Measurements from ENCODE around the gene PALM.

PALM gene

DNA sequence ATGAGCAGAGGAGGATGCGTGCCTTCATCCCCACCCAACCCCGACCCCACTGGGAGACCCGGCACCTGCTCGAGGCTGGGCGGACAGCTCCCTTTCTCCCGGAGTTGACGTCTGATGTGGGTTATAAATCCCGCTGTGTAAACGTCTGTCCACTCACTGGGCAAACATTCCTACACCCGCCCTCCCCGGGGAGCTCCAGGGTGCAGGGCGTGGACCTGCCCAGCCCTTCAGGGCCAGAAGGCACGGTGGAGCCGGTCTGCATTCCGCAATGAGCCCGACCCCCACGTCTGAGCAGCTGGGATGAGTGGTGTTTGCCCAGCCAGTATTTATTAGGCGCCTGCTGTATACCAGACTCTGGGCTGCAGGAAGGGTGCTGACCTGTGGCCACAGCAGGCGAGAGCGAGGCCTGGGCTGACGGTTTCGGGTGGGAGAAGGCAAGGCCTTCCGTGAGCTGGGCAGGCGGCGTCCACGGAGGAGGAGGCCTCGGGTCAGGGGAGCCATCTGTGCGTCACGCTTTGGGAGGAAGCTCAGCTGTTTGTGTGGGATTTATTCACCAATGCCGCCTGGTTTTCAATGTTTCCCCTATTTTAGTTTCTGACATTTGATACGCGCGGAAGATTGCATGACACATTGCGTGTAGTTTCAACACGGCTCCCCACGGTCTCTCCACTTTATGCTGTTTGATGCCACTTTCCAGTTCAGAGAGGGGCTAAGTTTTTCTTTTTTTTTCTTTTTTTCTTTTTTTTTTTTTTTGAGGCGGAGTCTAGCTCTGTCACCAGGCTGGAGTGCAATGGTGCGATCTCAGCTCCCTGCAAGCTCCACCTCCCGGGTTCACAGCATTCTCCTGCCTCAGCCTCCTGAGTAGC is 44.1 kb downstream of the PALM start:
- DNase-seq, result no peak

DNA sequence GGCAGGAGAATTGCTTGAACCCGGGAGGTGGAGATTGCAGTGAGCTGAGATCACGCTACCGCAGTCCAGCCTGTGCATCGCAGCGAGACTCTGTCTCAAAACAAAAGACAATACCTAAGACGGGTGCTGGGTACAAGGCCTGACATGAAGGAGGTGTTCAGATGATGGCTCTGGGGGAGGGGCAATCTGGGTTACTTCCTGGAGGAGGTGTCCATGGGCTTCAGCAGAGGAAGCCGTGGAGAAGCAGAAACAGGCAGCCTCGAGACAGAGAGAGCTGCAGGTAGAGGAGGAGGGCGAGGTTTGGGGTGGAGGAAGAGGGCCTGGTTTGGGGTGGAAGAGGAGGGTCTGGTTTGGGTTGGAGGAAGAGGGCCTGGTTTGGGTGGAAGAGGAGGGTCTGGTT is 45.8 kb downstream of the PALM start:
- no peak for DNase-seq

GRCh38 chr19:755063-755462 is 46.3 kb downstream of the PALM start:
- no peak for DNase-seq

DNA sequence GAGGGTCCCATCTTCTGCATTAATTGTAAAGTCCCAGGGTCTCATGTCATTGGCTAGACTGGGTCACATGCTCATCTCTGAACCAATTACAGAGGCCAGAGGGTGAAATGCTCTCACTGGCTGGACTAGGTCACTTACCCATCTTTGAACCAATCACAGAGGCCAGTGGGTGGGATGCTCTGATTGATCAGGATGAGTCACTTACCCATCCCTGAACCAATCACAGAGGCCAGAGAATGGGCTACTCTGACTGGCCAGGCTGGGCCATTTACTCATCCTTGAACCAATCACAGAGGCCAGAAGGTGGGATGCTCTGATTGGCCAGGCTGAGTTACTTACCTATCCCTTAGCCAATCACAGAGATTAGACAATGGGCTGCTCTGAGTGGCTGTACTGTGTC is 47.5 kb downstream of the PALM start:
- DNase-seq, result no peak

- no peak for DNase-seq
Measured at GRCh38 chr19:756821-757688, 48.3 kb downstream of the PALM start.

DNA sequence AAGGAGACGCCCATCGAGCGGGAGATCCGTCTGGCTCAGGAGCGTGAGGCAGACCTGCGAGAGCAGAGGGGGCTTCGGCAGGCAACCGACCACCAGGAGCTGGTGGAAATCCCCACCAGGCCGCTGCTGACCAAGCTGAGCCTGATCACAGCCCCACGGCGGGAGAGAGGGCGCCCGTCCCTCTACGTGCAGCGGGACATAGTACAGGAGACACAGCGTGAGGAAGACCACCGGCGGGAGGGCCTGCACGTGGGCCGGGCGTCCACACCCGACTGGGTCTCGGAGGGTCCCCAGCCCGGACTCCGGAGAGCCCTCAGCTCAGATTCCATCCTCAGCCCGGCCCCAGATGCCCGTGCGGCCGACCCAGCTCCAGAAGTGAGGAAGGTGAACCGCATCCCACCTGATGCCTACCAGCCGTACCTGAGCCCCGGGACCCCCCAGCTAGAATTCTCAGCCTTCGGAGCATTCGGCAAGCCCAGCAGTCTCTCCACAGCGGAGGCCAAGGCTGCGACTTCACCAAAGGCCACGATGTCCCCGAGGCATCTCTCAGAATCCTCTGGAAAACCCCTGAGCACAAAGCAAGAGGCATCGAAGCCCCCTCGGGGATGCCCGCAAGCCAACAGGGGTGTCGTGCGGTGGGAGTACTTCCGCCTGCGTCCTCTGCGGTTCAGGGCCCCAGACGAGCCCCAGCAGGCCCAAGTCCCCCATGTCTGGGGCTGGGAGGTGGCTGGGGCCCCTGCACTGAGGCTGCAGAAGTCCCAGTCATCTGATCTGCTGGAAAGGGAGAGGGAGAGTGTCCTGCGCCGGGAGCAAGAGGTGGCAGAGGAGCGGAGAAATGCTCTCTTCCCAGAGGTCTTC is 49.3 kb downstream of the PALM start:
- DNase-seq, result no peak

- DNase-seq, result no peak
Measured at GRCh38 chr19:763181-763580, 54.4 kb downstream of the PALM start.

DNA sequence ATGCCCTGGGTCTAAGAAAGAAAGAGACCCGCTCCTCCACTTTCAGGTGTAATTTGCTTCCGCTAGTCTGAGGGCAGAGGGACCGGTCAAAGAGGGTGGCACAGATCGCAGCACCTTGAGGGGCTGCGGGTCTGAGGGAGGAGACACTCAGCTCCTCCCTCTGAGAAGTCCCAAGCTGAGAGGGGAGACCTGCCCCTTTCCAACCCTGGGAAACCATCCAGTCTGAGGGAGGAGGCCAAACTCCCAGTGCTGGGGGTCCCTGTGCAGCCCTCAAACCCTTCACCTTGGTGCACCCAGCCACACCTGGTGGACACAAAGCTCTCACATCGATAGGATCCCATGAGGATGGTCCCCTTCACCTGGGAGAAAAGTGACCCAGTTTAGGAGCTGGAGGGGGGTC is 55.1 kb downstream of the PALM start:
- DNase-seq, result no peak

- no peak for DNase-seq
Measured at GRCh38 chr19:764301-764700, 55.6 kb downstream of the PALM start.

DNA sequence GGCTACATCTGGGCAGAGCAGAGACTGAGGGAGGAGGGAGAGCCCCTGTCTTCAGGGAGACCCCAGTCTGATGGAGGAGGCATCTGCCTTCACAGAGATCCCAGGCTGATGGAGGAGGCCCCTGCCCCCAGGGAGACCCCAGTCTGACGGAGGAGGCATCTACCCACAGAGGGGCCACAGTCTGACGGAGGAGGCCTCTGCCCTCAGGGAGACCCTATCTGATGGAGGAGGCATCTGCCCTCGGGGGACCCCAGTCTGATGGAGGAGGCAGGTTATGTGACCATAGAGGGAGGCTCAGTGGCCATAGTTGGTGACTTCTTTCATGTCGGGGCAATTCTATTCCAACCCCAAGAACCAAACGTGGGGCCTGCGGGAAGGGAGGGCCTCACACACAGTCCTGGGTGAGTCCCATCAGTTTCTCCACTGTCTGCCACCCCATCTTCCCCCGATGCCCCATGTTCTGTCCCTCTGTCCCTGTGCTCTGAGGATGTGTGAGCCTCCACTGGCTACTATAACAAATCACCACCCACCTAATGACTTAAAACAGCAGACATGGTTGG is 56.5 kb downstream of the PALM start:
- DNase-seq, result no peak

- DNase-seq, result no peak
Measured at GRCh38 chr19:768424-768823, 59.7 kb downstream of the PALM start.

DNA sequence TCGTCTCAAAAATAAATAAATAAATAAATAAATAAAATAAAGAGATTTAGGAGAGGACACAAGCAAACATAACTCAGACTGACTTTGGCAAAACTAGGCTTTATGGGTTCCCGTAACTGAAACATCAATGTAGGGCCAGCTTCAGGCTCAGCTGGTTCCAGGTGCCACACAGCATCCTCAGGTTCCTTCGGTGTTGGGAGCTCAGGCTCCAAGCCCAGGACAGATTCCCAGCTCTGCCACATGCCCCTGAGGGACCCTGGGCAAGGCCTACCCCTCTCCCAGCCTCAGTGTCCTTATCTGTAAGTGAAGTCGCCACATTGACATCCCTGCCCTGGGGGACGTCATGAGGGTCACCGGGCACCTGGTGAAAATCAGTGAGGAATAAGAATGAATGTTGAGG is 60.9 kb downstream of the PALM start:
- no peak for DNase-seq

DNA sequence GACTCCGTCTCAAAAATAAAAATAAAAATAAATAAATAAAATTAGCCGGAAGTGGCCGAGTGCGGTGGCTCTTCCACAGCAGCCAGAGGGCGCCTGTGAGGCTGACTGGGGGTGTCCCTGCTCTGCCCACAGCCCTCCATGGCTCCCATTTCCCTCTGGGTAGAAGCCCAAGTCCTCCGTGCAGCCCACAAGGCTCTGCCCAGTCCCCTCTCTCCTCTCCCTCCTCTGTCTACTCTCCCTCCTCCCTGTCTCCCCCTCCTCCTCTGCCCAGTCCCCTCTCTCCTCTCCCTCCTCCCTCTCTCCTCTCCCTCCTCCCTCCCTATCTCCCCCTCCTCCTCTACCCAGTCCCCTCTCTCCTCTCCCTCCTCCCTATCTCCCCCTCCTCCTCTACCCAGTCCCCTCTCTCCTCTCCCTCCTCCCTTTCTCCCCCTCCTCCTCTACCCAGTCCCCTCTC is 62.6 kb downstream of the PALM start:
- DNase-seq, result no peak

DNA sequence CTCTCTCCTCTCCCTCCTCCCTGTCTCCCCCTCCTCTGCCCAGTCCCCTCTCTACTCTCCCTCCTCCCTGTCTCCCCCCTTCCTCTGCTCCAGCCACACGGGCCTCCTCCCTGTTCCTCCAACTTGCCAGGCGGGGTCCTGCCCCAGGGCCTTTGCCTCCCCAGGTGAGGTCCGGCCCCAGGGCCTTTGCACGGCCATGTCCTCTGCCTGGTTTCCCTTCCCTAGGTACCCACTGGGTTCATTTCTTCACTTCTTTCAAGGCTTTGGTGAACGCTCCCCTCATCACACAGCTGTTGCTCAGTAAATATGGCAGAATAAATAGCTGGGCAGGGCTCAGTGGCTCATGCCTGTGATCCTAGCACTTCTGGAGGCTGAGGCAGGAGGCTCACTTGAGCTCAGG is 63.3 kb downstream of the PALM start:
- DNase-seq, result no peak

DNA sequence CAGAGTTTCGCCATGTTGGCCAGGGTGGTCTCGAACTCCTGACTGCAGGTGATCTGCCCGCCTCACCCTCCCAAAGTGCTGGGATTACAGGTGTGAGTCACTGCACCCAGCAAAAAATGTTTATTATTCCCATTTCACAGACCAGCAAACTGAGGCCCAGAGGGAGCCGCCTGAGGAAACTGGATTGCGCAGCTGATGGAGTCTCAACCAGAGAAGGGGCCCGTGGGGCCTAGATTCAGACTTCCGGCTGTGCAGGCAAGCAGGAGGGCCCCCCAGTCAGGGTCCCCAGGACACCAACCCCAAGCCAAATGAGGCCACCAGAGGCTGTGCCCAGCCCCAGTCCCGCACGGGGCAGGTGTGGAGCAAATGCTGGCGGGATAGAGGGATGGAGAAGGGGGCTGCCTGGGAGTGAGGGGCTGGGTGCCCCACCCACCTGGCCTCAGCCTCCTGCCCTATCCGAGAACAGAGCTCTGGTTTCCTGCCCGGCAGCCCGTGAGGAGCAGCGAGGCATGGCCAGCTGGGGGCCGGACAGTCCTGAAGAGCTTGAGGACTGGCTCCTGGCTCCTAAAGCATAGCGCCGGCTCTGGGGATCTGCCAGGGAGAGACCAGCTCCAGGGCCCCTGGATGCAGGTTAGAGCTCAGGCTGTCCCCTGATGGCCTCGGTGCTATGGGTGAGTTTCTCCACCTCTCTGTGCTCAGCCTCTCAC is 64.1 kb downstream of the PALM start:
- DNase-seq, result no peak

- no peak for DNase-seq
Measured at GRCh38 chr19:776549-776948, 67.8 kb downstream of the PALM start.

- no peak for DNase-seq
Measured at GRCh38 chr19:778910-779653, 70.3 kb downstream of the PALM start.

DNA sequence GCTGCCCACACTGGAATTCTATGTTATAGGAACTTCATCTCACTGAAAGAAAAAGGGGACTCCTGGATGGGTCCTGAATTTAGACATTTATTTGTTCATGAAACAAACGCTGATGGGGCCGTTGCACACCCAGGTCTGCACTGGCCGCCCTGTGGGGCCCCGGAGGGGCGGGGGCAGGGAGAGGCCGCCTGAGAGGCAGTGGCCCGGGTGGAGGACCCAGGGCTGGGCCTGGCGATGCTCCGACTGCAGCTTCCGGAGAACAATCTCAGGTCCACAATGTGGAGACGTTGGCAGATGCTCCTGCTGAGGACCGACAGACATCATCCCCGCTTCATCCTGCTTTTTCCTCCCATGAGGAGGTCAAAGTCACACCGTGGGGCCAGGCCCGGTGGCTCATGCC is 72.2 kb downstream of the PALM start:
- no peak for DNase-seq

DNA sequence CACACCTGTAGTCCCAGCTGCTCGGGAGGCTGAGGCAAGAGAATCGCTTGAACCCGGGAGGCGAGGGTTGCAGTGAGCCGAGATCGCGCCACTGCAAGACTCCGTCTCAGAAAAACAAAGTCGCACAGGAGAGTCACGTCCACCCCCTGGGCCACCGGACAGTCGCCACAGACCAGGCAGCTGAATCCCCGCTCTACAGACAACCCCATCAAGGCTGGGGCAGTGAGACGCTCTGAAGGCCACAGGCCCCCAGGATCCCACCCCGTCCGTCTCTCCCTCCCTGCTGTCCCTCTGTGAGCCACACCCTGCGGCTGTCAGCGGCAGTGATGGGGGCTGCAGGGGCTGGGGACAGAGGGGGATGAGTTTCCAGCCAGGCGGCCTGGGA is 73.1 kb downstream of the PALM start:
- no peak for DNase-seq

GRCh38 chr19:782185-782877 is 73.6 kb downstream of the PALM start:
- no peak for DNase-seq
